HG03442 (cell line): ENCODE data around the gene TLL2.
"Not testable (repeated sequence)": the region's sequence is repeated elsewhere in the genome, so short reads cannot be mapped to it uniquely, and the experiment has no call there.

Source experiments
- ATAC-seq: cut with Tn5 transposase; IDR thresholded peaks from one replicate; pipeline ENCODE4 v1.9.1; 2021; ENCODE audit warnings: mild to moderate bottlenecking, moderate library complexity; ENCODE audit not compliant: unreplicated experiment

The TLL2 gene

DNA sequence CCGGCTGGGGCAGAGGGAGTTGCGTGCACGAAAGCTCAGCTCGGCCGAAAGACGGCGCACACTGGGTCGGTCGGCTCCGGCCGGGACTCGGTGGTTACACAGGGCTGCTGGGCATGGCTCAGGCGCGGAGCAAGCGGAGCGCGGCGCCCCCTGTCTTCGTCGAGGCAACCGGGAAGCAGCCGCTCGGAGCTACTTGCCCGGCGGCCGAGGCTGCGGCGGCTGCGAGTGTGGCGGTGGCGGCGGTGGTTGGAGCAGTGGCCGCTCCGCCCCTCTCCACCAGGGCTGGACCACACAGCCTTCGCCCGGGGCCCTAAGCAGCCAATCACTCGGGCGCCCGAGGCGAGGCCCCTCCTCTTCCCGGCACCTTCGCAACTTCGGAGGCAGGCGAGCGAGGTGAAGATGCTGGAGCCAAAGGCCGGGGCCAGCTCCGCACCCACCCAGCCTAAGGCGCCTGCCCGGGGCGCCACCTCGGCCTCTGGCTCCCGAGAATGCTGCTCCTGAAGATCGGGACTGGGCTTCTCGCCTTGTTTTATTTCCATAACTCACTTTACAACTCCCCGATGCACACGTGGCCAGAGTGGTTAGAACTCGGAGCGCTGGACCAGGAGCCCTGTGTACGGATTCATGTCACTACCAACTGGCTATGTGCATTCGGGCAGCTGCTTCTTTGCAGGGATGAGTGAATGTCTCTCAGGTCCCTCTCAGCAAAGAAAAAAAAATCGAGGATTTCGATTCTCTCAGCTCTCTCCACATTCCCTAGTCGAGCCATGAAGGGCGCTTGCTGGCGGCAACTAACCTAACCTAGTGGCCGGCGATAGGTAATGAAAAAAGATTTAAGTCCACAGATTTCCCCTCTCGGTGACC lies at the start of gene TLL2:
TSS of gene TLL2 (minus strand) at position 229 of the 864 bp plus-strand sequence. CDS start 241 bp downstream, outside the sequence.
- ATAC-seq = peak; percentile 78

DNA sequence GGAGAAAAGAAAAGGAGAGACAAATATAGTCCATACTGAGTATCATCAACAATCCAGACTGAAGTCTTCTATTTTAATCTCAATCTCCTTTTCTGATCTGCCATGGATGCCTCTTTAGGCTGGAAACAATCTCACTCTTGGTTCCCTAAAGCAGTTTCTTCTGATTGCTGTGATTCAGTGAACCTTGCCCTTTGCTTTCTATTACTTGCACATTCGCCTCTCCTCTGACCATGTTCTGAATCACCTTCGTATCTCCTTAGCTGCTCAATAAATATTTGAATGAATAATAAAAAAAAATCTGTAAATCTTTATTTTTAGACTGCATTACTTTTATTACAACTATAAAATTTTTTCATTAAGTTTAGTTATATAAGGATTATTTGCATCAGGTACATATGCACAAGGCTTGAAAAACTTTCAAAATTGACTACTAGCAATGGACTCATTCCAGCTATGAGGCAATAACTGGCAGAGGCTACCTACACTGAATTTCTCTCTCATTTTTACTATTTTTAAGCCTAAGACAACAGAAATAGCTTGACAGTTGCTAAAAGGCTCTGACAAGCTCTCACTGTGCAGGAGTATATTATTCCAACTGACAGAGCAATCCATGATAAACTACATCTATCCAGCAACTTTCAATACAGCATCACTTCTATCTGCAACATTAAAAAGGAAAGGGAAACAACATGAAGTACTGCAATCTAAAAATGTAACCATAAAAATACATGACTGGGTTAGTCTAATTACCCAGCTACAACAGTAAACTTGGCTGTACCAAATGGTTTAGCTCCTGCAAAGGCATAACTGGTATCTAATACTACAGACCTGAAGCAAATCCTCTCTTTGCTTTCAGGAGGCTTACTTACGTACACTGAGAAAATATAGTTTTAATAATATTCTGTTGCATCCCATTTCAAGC lies 47.5 kb upstream of the TLL2 start:
- ATAC-seq = no peak

DNA sequence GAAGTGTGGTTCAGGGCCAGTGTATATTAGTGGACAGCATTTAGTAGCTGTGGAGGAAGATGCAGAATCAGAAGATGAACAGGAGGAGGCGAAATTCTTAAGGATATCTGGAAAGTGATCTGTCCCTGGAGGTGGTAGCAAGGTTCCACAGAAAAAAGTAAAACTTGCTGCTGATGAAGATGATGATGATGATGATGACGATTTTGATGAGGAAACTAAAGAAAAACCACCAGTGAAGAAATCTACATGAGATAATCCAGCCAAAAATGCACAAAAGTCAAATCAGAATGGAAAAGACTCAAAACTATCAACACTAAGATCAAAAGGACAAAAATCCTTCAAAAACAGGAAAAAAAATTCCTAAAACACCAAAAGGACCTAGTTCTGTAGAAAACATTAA lies 46.8 kb upstream of the TLL2 start:
- no peak for ATAC-seq

DNA sequence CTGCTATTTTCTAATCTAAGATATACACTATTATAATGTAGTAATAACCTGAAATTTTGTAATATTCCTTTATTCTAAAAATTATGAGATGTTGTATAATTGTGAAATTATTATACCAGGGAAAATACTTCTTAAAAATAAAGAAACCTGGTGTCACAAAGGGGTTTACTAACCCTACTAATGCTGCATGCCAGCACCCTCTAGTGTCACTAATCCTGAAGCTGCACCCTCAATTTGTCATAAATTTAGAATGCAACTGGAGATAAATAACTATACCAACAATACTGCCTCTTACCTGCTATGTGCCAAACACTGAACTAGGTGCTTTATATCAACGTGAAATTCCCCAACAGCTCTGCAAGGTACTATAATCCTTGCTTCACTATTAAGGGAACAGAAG lies 42.3 kb upstream of the TLL2 start:
- no peak for ATAC-seq

DNA sequence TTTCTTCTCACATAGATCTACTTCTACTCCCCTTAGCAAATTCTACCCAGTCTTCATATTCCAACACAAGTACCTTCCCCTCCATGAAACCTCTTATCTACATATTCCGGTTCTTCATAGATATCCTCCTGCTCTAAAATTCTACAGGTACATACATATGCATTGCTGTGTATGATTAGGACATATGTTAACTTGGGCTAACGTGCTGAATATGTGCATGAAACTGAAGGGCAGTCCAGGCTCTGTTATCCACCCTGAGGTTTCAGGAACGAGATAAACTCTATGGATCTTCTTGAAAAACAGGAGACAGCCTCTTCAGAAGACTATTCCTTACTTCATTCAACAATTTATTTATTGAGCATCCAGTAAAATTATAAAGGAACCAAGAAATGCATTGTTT lies 41.6 kb upstream of the TLL2 start:
- no peak for ATAC-seq

GRCh38 chr10:96548589-96548988 lies 34.9 kb upstream of the TLL2 start:
- no peak for ATAC-seq

DNA sequence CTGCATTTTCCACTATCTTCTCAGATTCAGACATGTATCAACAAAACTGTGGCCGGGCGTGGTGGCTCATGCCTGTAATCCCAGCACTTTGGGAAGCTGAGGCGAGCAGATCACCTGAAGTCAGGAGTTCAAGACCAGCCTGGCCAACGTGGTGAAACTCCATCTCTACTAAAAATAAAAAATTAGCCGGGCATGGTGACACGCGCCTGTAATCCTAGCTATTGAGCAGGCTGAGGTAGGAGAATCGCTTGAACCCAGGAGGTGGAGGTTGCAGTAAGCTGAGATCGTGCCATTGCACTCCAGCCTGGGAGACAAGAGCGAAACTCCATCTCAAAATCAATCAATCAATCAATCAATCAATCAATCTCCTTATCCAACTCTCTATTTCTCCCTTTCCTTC lies 31.8 kb upstream of the TLL2 start:
- not testable (repeated sequence) for ATAC-seq

DNA sequence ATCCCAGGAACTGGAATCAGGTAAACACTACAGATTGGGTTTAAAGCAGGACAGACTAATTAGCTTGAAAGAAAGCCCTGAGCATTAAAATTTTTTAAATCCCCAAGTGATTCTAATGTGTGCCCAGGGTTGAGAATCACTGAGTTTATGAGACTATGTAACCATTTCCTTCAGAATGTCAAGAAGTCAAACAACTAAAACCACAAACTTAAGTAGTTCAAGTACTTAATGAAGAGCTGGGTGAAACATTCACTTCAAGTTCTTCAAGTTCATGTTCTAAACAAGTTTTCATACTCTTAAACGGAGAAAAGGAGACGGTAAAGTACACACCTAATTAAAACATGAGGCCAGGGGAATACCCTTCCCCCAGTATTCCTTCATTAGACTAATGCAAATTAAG lies 28.2 kb upstream of the TLL2 start:
- no peak for ATAC-seq

- no peak for ATAC-seq
These were observed 26.5 kb upstream of the TLL2 start for GRCh38 chr10:96540240-96540639.

GRCh38 chr10:96538683-96539082 lies 25.0 kb upstream of the TLL2 start:
- no peak for ATAC-seq

DNA sequence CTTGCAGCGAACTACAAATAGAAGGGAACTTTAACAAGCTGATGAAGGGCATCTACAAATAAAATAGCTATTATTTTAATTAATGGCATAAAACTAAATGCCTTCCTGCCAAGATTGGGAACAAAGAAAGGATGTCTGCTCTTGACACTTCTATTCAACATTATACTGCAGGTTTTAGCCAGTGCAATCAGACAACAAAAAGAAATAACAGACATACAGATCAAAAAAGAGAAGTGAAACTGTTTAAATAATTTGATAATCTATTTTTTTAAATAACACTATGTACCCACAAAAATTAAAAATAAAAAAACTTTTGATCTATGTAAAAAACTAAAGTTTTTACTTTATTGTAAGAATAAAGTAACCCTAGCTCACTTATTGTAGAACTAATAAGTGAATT lies 22.4 kb upstream of the TLL2 start:
- no peak for ATAC-seq

DNA sequence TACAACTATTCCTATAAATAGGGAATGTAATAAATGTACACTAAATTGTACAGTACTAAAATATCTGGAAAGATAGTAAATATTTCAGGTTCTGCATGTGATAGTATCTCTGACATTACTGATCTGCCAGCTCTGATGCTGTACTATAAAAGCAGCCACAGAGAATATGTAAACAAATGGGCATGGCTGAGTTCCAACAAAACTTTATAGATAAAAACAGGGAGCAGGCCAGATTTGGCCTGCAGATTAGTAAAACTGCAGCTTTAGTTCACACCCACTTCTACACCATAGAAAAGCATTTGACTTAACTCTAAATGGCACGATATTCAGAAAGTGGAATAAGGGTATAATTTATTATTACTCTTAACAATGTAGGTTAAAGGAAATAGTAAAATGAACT lies 18.8 kb upstream of the TLL2 start:
- ATAC-seq = no peak

DNA sequence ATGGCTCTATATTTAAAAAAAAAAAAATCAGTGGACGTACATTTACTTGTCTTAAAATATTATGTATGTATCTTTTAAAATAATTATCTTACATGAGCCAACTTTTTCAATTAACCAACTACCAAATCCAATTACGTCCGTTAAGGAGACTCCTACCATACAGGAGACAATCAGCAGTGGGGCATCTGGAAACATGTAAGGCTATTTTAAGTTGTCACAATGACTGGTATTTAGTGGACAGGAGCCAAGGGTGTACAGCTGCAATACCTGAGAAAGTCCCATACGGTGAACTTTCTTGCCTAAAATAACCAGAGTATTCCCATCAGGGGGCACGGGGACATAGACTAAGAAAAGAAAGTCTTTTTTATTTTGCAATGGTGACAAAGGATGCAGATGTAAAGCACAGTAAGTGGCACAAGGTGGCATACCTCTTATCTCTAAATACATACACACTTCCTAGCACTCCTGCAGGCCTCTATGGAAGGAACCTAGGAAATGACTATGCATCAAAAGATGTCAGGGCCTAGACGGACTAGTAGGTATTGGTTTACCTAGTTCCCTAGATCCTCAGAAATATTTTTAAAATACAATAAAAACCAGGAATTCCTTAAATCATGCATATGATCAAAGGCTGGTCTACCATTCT lies 16.0 kb upstream of the TLL2 start:
- ATAC-seq = no peak

- ATAC-seq = no peak
These were observed 11.0 kb upstream of the TLL2 start for GRCh38 chr10:96524741-96525140.

GRCh38 chr10:96517284-96517683 lies 3.6 kb upstream of the TLL2 start:
- ATAC-seq = no peak

- ATAC-seq = no peak
These were observed 2.6 kb upstream of the TLL2 start for GRCh38 chr10:96516337-96516736.

GRCh38 chr10:96513305-96513697 lies 425 bp downstream of the TLL2 start:
- no peak for ATAC-seq

DNA sequence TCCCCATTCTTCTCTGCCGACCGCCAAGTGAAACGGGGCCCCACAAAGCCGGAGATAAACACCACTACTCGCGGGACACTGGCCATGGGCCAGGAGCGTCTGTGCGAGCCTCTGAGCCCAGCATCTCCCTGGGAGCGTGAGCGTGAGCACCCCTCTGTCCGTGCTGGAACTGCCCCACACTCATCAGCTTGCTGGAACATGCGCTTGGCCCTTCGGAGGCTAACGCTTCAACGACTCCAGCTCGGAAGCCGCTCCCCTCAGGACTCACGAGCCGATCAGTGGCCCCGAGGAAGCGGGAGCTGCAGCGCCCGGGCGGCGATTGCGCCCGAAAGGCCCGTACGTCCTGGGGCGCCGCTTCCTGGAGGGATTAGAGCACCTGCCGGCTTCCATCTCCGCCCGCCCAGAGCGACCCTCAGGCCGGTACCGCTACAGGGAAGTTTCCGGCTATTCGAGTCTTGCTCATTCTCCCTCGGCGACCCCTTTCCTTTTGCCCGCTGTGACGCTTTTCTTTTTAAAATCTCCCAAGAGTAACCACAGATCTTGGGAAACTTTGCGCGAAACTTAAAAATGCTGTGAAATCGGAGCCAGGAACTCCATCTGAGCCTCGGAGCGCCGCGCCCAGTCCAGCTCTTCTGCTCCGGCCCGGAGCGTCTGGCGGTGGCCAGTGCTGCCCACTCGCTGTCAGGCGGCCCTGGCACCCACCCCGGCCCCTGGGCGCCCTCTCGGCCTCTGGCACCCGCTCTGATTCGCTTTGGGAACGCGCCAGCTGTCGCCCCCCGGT lies 1.0 kb downstream of the TLL2 start:
- ATAC-seq = peak; percentile 3

DNA sequence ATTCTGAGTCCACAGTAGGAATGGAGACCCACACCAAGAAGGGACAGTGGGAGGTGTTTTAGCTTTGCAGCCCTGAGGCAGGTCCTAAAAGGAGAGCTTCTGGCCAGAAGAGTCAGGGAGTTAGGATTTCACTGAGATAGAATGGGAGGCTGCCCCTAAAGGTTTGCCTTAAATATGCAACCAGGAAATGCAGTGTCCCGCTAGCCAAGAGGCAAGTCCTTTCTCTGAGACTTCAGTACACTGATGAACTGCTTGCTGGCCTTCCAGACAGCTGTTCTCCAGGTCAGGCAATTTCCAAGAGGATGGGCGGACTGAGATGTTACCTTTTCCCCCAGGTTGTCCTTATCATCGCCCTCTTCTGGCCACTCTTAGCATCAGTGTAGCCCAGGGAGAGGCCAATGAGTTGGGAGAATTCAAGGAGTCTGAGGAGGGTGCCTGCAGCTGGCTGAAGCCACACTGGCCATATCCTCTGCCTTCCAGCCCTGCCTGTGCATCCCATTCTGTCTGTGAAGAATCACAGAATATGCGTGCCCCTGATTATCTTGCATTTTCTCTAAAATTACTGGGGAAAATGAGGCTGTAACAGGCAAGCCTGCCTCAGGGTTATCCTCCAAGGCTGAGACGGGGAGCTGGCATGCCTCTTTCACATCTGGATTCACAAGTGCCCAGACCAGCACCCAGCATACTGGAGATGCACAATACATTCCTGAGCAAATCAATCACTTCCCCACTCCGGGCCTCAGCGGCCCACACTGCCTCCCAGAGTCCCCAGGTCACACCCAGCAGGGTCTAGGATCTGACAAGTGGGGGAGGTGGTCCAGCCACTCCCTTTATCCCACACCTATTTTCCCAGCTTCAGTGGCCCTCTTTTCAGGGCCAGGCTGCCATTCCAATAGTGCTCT lies 2.4 kb downstream of the TLL2 start:
- ATAC-seq = no peak
